Calu3 (cell line): ENCODE results near the gene CCDC136. TPM values are rescaled to one million over a fixed set of nuclear protein-coding genes. Genes with fewer than 3 reads are reported as not detected.

Experiments used
- BruUV-seq: library from RNA; stranded (reverse); fragments of 400-500 nt; replicated peaks from 2 replicates; lab custom pipeline; 2021; lab: Mats Ljungman, UMichigan
- CTCF ChIA-PET: fragments of 300-600 bp; sonication (Branson Sonifier 250); formaldehyde crosslinking; loops from one replicate; lab custom pipeline; 2022; ENCODE audit warnings: antibody characterized with exemption; lab: Charles Lee
- DNase-seq: peaks from one replicate; pipeline ENCODE4 v3.0.0; 2022
- H3K27ac Mint-ChIP-seq: one replicate; pipeline ENCODE4 v1.8.0; 2022; ENCODE audit warnings: mixed read lengths; ENCODE audit not compliant: unreplicated experiment
- H3K27me3 Mint-ChIP-seq: one replicate; pipeline ENCODE4 v1.8.0; 2022; ENCODE audit warnings: mixed read lengths; ENCODE audit not compliant: unreplicated experiment
- H3K36me3 Mint-ChIP-seq: one replicate; pipeline ENCODE4 v1.8.0; 2022; ENCODE audit warnings: mild to moderate bottlenecking, moderate library complexity, mixed read lengths; ENCODE audit not compliant: insufficient read depth, unreplicated experiment
- H3K4me1 Mint-ChIP-seq: one replicate; pipeline ENCODE4 v1.8.0; 2022; ENCODE audit warnings: mild to moderate bottlenecking, low read depth, mixed read lengths; ENCODE audit not compliant: unreplicated experiment
- H3K4me3 Mint-ChIP-seq: one replicate; pipeline ENCODE4 v1.8.0; 2022; ENCODE audit warnings: mild to moderate bottlenecking, low read depth, moderate library complexity, mixed read lengths; ENCODE audit not compliant: unreplicated experiment
- H3K9me3 Mint-ChIP-seq: one replicate; pipeline ENCODE4 v1.8.0; 2022; ENCODE audit warnings: low read depth, mixed read lengths; ENCODE audit not compliant: unreplicated experiment
- intact Hi-C: fragments of 100-400 bp; cut with micrococcal nuclease; formaldehyde crosslinking; loops from one replicate; pipeline ENCODE4 v1.10.0; 2022; ENCODE audit not compliant: unreplicated experiment
- total RNA-seq: library from RNA; stranded (reverse); gene quantifications from 2 replicates; pipeline ENCODE4 v1.2.3, GENCODE V29; 2022
- TF ChIP-seq, protein P1 (sequence below): fragments of 200-600 bp; IDR thresholded peaks from one replicate; pipeline ENCODE4 v1.8.0; 2022; ENCODE audit warnings: antibody characterized with exemption; ENCODE audit not compliant: unreplicated experiment

Gene CCDC136
- total RNA-seq, 1 experiment from 2014 or later = 5.9 TPM

DNA sequence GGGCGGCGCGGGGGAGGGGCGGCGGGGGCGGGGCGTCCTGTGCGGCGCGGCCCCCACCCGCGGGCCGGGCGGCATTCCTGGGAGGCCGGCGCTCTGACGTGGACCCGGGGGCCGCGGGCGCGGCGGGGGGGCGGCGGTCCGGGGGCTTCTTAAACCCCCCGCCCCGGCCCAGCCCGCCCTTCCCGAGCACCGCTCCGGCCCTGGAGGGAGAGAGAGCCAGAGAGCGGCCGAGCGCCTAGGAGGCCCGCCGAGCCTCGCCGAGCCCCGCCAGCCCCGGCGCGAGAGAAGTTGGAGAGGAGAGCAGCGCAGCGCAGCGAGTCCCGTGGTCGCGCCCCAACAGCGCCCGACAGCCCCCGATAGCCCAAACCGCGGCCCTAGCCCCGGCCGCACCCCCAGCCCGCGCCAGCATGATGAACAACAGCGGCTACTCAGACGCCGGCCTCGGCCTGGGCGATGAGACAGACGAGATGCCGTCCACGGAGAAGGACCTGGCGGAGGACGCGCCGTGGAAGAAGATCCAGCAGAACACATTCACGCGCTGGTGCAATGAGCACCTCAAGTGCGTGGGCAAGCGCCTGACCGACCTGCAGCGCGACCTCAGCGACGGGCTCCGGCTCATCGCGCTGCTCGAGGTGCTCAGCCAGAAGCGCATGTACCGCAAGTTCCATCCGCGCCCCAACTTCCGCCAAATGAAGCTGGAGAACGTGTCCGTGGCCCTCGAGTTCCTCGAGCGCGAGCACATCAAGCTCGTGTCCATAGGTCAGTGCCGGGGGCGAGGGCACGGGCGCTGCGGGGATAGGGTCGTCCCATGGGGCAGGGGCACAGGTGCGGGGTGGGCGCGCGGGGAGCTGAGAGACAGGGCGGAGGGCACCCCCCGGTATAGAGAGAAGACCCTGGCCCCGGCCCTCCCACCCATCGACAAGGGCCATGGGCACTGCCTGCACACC lies 38.7 kb downstream of the CCDC136 start, which contains the start of gene FLNC:
Gene FLNC, plus strand, starts transcription at position 176 of the 947 bp plus-strand sequence. Its CDS starts 232 bp downstream, at position 408.
- Mint-ChIP-seq H3K27ac (no peak within 1 kb of the TSS), H3K27me3 (peaks cover 33% of the 10 kb centered on the region), H3K9me3 (no peaks in the 10 kb centered on the region), H3K4me3 (peak within 1 kb of the TSS; percentile 62), H3K4me1 (peaks cover 32% of the 10 kb centered on the region), H3K36me3 (peaks cover 4% of the 10 kb centered on the region)
- BruUV-seq = no TSS peak
- intact Hi-C loops = no loop called here
- CTCF ChIA-PET = no interaction called here
- DNase-seq = peak; percentile 38
- TF ChIP-seq, protein P1, sequence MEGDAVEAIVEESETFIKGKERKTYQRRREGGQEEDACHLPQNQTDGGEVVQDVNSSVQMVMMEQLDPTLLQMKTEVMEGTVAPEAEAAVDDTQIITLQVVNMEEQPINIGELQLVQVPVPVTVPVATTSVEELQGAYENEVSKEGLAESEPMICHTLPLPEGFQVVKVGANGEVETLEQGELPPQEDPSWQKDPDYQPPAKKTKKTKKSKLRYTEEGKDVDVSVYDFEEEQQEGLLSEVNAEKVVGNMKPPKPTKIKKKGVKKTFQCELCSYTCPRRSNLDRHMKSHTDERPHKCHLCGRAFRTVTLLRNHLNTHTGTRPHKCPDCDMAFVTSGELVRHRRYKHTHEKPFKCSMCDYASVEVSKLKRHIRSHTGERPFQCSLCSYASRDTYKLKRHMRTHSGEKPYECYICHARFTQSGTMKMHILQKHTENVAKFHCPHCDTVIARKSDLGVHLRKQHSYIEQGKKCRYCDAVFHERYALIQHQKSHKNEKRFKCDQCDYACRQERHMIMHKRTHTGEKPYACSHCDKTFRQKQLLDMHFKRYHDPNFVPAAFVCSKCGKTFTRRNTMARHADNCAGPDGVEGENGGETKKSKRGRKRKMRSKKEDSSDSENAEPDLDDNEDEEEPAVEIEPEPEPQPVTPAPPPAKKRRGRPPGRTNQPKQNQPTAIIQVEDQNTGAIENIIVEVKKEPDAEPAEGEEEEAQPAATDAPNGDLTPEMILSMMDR = no peak

DNA sequence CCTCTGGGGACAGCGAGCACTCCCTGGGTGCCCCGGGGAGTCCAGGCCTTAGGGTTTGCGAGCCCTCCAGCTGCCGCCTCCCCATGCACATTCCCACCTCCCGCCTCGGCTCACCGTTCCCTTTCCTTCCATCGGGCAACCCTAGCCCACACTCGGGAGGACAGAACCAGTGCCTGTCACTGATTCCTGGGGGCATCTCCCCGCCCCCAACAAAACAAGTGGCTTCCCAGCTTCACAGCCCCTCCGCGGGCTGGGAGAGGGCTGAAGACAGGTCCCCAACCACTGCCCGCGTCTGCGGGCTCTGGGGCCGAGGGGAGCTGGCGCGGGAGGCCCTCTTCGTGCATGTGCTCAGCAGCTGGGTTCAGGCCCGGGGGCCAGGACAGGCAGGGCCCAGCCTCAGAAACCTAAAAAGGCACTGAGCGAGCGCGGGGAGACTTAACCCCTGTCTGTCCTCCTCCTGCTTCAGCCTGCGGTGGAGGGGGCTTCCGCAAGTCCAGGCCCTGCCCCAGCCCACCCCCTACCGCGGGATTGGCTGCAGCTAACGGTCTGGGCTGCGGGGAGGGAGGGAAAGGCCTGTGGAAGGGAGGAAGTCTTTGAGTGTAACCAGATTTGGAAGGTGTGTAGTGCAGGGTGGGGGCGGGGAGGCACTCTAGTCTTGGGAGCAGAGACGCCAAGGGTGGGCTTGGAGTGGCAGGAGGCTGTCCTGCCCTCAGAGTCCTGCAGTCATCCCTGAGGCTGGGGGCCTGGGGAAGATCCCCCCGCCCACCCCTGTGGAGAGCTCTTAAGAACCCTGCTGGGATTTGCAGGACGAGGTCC lies 39.6 kb downstream of the CCDC136 start:
- CTCF ChIA-PET = interaction anchor here (0.9 kb wide), 1 partner anchor 13 kb away, joined by 5 read pairs; no protein-coding TSS in a partner anchor
- peaks cover 33% of the 10 kb centered on the region for H3K27me3 Mint-ChIP-seq
- no peak for DNase-seq
- BruUV-seq = no TSS peak
- H3K4me3 Mint-ChIP-seq = no peak overlapping the region
- no peaks in the 10 kb centered on the region for H3K9me3 Mint-ChIP-seq
- TF ChIP-seq, protein P1 = no peak
- H3K27ac Mint-ChIP-seq = no peak overlapping the region
- peaks cover 4% of the 10 kb centered on the region for H3K36me3 Mint-ChIP-seq
- intact Hi-C loops = no loop called here
- peaks cover 32% of the 10 kb centered on the region for H3K4me1 Mint-ChIP-seq

DNA sequence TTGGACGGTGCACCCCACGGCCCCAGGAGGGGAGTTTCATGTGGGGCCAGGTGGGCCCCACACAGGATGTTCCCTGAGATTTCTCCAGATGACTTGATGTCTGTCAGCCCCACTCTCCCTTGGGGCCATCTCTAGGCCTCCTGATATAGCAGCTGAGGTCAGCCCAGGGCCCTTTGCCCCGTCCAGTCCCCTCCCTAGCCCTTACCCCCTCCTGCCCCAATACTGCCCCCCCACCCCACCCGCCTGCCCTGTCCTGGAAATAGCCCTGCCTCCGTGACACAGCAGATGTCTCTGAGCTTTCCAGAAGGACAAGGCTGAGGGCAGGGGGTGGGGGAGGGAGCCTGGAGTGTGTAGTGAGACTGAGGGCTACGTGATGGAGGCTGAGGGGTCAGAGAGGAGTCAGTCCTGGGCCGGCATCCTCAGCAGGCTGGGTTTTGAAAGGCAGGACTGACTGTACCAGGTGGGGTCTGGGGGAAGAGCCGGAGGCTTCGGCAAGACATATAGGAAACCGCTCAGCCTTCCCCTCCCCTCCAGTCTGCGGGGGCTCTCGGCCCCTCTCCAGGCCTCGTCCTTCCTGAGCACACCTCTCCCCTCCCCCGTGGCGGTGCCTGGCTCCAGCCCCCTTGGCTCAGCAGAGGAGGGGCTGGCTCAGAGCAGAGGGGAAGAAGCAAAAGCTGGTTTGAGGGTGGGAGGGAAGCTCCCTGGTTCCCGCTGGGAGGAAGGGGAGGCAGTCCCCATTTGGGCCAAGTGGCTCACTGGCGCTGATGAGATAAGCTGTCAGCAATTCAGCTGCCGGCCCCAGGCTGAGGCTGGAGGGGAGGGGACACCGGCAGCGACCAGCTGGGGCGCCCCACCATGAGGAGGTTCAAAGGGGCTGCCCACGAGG lies 40.5 kb downstream of the CCDC136 start:
- no TSS peak for BruUV-seq
- H3K4me3 Mint-ChIP-seq = no peak overlapping the region
- CTCF ChIA-PET = interaction anchor here (0.9 kb wide), 1 partner anchor 14 kb away, joined by 5 read pairs; no protein-coding TSS in a partner anchor
- peaks cover 27% of the 10 kb centered on the region for H3K4me1 Mint-ChIP-seq
- DNase-seq = no peak
- TF ChIP-seq, protein P1 = no peak
- peaks cover 4% of the 10 kb centered on the region for H3K36me3 Mint-ChIP-seq
- intact Hi-C loops = no loop called here
- no peaks in the 10 kb centered on the region for H3K9me3 Mint-ChIP-seq
- peaks cover 33% of the 10 kb centered on the region for H3K27me3 Mint-ChIP-seq
- H3K27ac Mint-ChIP-seq = no peak overlapping the region

DNA sequence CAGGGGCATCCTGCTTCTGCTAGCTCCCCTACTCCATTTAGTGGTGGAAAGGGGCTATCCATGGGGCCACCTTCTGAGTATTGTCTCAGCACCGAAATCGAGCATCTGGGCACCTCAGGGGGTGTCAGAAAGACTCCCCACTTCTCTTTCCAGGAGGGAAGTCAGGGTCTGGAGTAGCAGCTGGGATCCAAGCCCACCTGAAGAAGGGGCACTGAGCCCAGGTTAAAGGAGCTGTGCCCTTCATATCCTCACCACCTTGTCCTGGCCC lies 41.0 kb downstream of the CCDC136 start:
- Mint-ChIP-seq H3K4me3 (no peak overlapping the region), H3K9me3 (no peaks in the 10 kb centered on the region), H3K4me1 (peaks cover 21% of the 10 kb centered on the region), H3K27ac (no peak overlapping the region), H3K27me3 (peaks cover 33% of the 10 kb centered on the region), H3K36me3 (peaks cover 4% of the 10 kb centered on the region)
- CTCF ChIA-PET = no interaction called here
- BruUV-seq = no TSS peak
- DNase-seq = no peak
- TF ChIP-seq, protein P1 = no peak
- intact Hi-C loops = no loop called here
